HCT116 (cell line): Measurements from ENCODE around the gene THOC6. TPM values are rescaled to one million over a fixed set of nuclear protein-coding genes. Genes with fewer than 3 reads are reported as not detected.

Experiments used
- ATAC-seq: fragments of 200-7000 bp; cut with Tn5 transposase; 2 replicates; pipeline ENCODE4 v1.9.1; 2020; ENCODE audit warnings: mild to moderate bottlenecking, moderate library complexity
- BruUV-seq: library from RNA; stranded (reverse); fragments of 400-500 nt; replicated peaks from 2 replicates; lab custom pipeline; 2021; lab: Mats Ljungman, UMichigan
- CTCF ChIA-PET: fragments of 300-600 bp; sonication (Branson Sonifier 250); formaldehyde crosslinking; loops from one replicate; lab custom pipeline; 2021; ENCODE audit warnings: antibody characterized with exemption; lab: Charles Lee
- POLR2A ChIA-PET: fragments of 300-600, 350-600 bp; sonication (Branson Sonifier 250); formaldehyde crosslinking; loops from one replicate; lab custom pipeline; 2021; ENCODE audit warnings: antibody characterized with exemption; lab: Charles Lee
- RAD21 ChIA-PET, 2 experiments: fragments of 300-600 bp; sonication (Branson Sonifier 250); formaldehyde crosslinking; loops; one replicate each; lab custom pipeline; 2023; ENCODE audit warnings: low total read pairs in 2 of 2; ENCODE audit not compliant: uncharacterized antibody in 2 of 2, unreplicated experiment in 2 of 2, low non-redundant PET in 1 of 2; lab: Charles Lee
- DNase-seq: peaks from one replicate; pipeline ENCODE4 v3.0.0-alpha.2; 2010; ENCODE audit warnings: low read depth, low spot score
- H2AFZ ChIP-seq: fragments of 200-600 bp; shearing (Covaris generic), sonication (generic); 2 replicates; pipeline ENCODE4 v1.6.1; 2017; ENCODE audit warnings: low read depth, mixed run types, mixed read lengths, antibody characterized with exemption, low read length; ENCODE audit not compliant: poor library complexity, severe bottlenecking
- H3K27ac ChIP-seq: 2 replicates; pipeline ENCODE4 v1.5.1; 2012; ENCODE audit warnings: low read depth, low read length
- H3K27me3 ChIP-seq: fragments of 200-600 bp; sonication (generic); 2 replicates; pipeline ENCODE4 v1.6.1; 2016; ENCODE audit warnings: mixed run types, low read length, mixed read lengths; ENCODE audit not compliant: insufficient read depth
- H3K36me3 ChIP-seq, 2 experiments: fragments of 200-500 bp in 1 of 2; fragments of 200-600 bp in 1 of 2; sonication (Bioruptor generic) in 1 of 2; sonication (generic) in 1 of 2; 2 replicates each; pipeline versions ENCODE4 v1.5.1 to v1.6.1; 2014 to 2016; ENCODE audit warnings: low read length in 2 of 2, inconsistent platforms in 1 of 2, mixed read lengths in 1 of 2, mixed run types in 1 of 2; ENCODE audit not compliant: insufficient read depth in 2 of 2, control insufficient read depth in 1 of 2
- H3K4me1 ChIP-seq, 2 experiments: fragments of 200-600 bp in 1 of 2; sonication (generic) in 1 of 2; 2 replicates each; pipeline versions ENCODE4 v1.5.1 to v1.6.1; 2012 to 2017; ENCODE audit warnings: low read length in 2 of 2, inconsistent platforms in 1 of 2, mild to moderate bottlenecking in 1 of 2, mixed read lengths in 1 of 2, mixed run types in 1 of 2, moderate library complexity in 1 of 2; ENCODE audit not compliant: insufficient read depth in 2 of 2, control insufficient read depth in 1 of 2
- H3K4me2 ChIP-seq: fragments of 200-600 bp; sonication (generic); 2 replicates; pipeline ENCODE4 v1.6.1; 2017; ENCODE audit warnings: mixed run types, low read length, mixed read lengths
- H3K4me3 ChIP-seq, 2 experiments: fragments of 200-600 bp in 1 of 2; sonication (generic) in 1 of 2; replicated peaks in 1 of 2; 2 replicates each; pipeline ENCODE4 v1.5.1; 2011 to 2016; ENCODE audit warnings: low read length in 2 of 2, control low read depth in 1 of 2, low read depth in 1 of 2, mild to moderate bottlenecking in 1 of 2, mixed read lengths in 1 of 2, mixed run types in 1 of 2
- H3K79me2 ChIP-seq: fragments of 200-600 bp; sonication (generic); 2 replicates; pipeline ENCODE4 v1.6.1; 2017; ENCODE audit warnings: mild to moderate bottlenecking, mixed run types, low read length, moderate library complexity, mixed read lengths; ENCODE audit not compliant: insufficient read depth
- H3K9ac ChIP-seq: fragments of 200-600 bp; sonication (generic); 2 replicates; pipeline ENCODE4 v1.6.1; 2016; ENCODE audit warnings: low read length, mixed read lengths
- H3K9me2 ChIP-seq: fragments of 200-600 bp; sonication (generic), shearing (Covaris generic); 2 replicates; pipeline ENCODE4 v1.6.1; 2017; ENCODE audit warnings: mixed run types, mild to moderate bottlenecking, moderate library complexity; ENCODE audit not compliant: insufficient read depth
- H3K9me3 ChIP-seq, 2 experiments: fragments of 200-500 bp in 1 of 2; fragments of 200-600 bp in 1 of 2; sonication (Bioruptor generic) in 1 of 2; sonication (generic) in 1 of 2; 2 replicates each; pipeline ENCODE4 v1.6.1; 2014 to 2017; ENCODE audit warnings: low read length in 2 of 2, mixed read lengths in 2 of 2, inconsistent platforms in 1 of 2, low read depth in 1 of 2, mild to moderate bottlenecking in 1 of 2, mixed run types in 1 of 2, moderate library complexity in 1 of 2; ENCODE audit not compliant: control insufficient read depth in 1 of 2, insufficient read depth in 1 of 2
- H4K20me1 ChIP-seq: fragments of 200-600 bp; sonication (generic), shearing (Covaris generic); 2 replicates; pipeline ENCODE4 v1.6.1; 2017; ENCODE audit warnings: mixed run types, mild to moderate bottlenecking, moderate library complexity; ENCODE audit not compliant: insufficient read depth
- CEBPB ChIP-seq: IDR thresholded peaks from 2 replicates; pipeline ENCODE4 v1.6.1; 2012; ENCODE audit warnings: low read depth
- ELF1 ChIP-seq: IDR thresholded peaks from 2 replicates; pipeline ENCODE4 v1.6.1; 2012; ENCODE audit warnings: low read depth, borderline replicate concordance
- EZH2 ChIP-seq: fragments of 200-600 bp; sonication (generic); IDR thresholded peaks from 2 replicates; pipeline ENCODE4 v1.6.1; 2017; ENCODE audit warnings: antibody characterized with exemption, mixed run types
- EZH2phosphoT487 ChIP-seq: fragments of 200-600 bp; IDR thresholded peaks from 2 replicates; pipeline ENCODE4 v1.6.1; 2018; ENCODE audit warnings: antibody characterized with exemption, borderline replicate concordance
- FOSL1 ChIP-seq: IDR thresholded peaks from 2 replicates; pipeline ENCODE4 v1.6.1; 2012; ENCODE audit warnings: low read depth
- JUND ChIP-seq: IDR thresholded peaks from 2 replicates; pipeline ENCODE4 v1.6.1; 2012
- POLR2AphosphoS5 ChIP-seq: IDR thresholded peaks from 2 replicates; pipeline ENCODE4 v1.6.1; 2011; ENCODE audit warnings: mild to moderate bottlenecking, low read depth, low read length, moderate library complexity
- RAD21 ChIP-seq: IDR thresholded peaks from 2 replicates; pipeline ENCODE4 v1.6.1; 2012; ENCODE audit warnings: low read depth, mild to moderate bottlenecking
- SP1 ChIP-seq: IDR thresholded peaks from 2 replicates; pipeline ENCODE4 v1.6.1; 2012; ENCODE audit warnings: low read depth
- SRF ChIP-seq: IDR thresholded peaks from 2 replicates; pipeline ENCODE4 v1.6.1; 2012; ENCODE audit warnings: low read depth
- TCF7L2 ChIP-seq: IDR thresholded peaks from 2 replicates; pipeline ENCODE4 v1.7.0; 2011; ENCODE audit warnings: borderline replicate concordance, inconsistent platforms; ENCODE audit not compliant: insufficient read depth, insufficient read length; ENCODE audit errors: extremely low read depth
- YY1 ChIP-seq: IDR thresholded peaks from 2 replicates; pipeline ENCODE4 v1.6.1; 2011; ENCODE audit warnings: low read length, low read depth, moderate library complexity, mild to moderate bottlenecking; ENCODE audit not compliant: insufficient replicate concordance; ENCODE audit errors: extremely low read depth
- ZNF274 ChIP-seq: fragments of 200-500 bp; sonication (Bioruptor generic); IDR thresholded peaks from 2 replicates; pipeline ENCODE4 v1.6.1; 2014; ENCODE audit warnings: mild to moderate bottlenecking, low read depth, low read length, inconsistent platforms
- intact Hi-C: fragments of 100-400 bp; cut with micrococcal nuclease; formaldehyde crosslinking; loops from 2 replicates; pipeline ENCODE4 v1.10.0; 2022
- total RNA-seq: library from RNA; stranded (reverse); gene quantifications from one replicate; pipeline ENCODE4 v1.2.1, GENCODE V29; 2021; ENCODE audit not compliant: unreplicated experiment
- TF ChIP-seq, protein P1 (sequence below), 3 experiments: fragments of 200-600 bp in 1 of 3; sonication (generic) in 1 of 3; IDR thresholded peaks in 2 of 3; conservative IDR thresholded peaks in 1 of 3; 2 replicates each; pipeline ENCODE4 v1.5.1; 2012 to 2017; ENCODE audit warnings: low read depth in 2 of 3, low read length in 2 of 3, antibody characterized with exemption in 1 of 3, borderline replicate concordance in 1 of 3, control low read depth in 1 of 3, mild to moderate bottlenecking in 1 of 3, mixed read lengths in 1 of 3, mixed run types in 1 of 3, moderate library complexity in 1 of 3; ENCODE audit not compliant: insufficient read depth in 1 of 3

THOC6 gene
- total RNA-seq, 1 experiment from 2014 or later: 62.9 TPM

DNA sequence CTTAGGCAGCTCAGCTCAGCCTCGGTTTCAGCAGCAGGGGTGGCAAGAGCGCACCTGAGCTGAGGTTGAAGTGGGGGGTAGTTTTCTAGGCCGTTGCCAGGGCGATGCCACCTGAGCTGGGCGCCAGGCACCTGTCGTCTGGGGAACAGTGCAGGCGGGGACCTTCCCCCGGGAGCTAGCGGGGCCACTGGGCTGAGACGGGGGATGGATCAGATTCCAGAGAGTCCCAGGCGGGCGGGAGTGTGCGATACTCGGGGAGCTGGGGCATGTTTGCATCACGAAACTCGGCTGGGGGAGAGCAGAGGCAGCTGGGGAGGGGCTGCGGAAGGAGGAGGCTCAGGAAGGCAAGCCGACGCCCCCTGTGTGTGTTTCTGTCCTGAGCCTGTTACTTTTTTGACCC is 11.6 kb upstream of the THOC6 start:
- Histone ChIP-seq H3K27ac (no peak overlapping the region; the same call in 1 of the 2 replicates), H3K4me3 (no peak overlapping the region), H3K4me2 (peak overlapping the region; percentile 79), H3K4me1 (peaks cover 59 to 89% of the 10 kb centered on the region in 2 experiments), H3K9me3 (no peaks in the 10 kb centered on the region), H3K36me3 (no peaks in the 10 kb centered on the region), H3K27me3 (no peaks in the 10 kb centered on the region), H3K9me2 (no peaks in the 10 kb centered on the region), H3K9ac (no peak overlapping the region; the same call in 1 of the 2 replicates), H2AFZ (no peak overlapping the region), H3K79me2 (no peaks in the 10 kb centered on the region), H4K20me1 (no peaks in the 10 kb centered on the region)
- TF ChIP-seq SRF (no peak), CEBPB (no peak), JUND (no peak), ZNF274 (no peak), TCF7L2 (no peak), SP1 (no peak), RAD21 (no peak), ELF1 (no peak), EZH2 (no peak), POLR2AphosphoS5 (no peak), EZH2phosphoT487 (no peak), FOSL1 (no peak), YY1 (no peak)
- TF ChIP-seq, protein P1, sequence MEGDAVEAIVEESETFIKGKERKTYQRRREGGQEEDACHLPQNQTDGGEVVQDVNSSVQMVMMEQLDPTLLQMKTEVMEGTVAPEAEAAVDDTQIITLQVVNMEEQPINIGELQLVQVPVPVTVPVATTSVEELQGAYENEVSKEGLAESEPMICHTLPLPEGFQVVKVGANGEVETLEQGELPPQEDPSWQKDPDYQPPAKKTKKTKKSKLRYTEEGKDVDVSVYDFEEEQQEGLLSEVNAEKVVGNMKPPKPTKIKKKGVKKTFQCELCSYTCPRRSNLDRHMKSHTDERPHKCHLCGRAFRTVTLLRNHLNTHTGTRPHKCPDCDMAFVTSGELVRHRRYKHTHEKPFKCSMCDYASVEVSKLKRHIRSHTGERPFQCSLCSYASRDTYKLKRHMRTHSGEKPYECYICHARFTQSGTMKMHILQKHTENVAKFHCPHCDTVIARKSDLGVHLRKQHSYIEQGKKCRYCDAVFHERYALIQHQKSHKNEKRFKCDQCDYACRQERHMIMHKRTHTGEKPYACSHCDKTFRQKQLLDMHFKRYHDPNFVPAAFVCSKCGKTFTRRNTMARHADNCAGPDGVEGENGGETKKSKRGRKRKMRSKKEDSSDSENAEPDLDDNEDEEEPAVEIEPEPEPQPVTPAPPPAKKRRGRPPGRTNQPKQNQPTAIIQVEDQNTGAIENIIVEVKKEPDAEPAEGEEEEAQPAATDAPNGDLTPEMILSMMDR (IDR thresholded peaks at IDR 0.05 in 2 of 3, conservative IDR thresholded peaks at IDR 0.05 in 1 of 3; ENCODE audit: borderline replicate concordance in 1 of 3, insufficient read depth in 1 of 3, low read depth in 2 of 3, low read length in 2 of 3): no peak
- no peak for ATAC-seq
- DNase-seq: no peak
- RAD21 ChIA-PET: no interaction called here
- intact Hi-C loops: no loop called here
- POLR2A ChIA-PET: interaction anchor here (1.8 kb wide), 1 partner anchor 8 kb away, joined by 9 read pairs; the partner anchor contains the start of gene TNFRSF12A
- CTCF ChIA-PET: interaction anchor here (0.7 to 1.2 kb wide), 3 partner anchors 11 to 20 kb away, joined by 3 to 5 read pairs (median 4); no protein-coding TSS in a partner anchor
- no TSS peak for BruUV-seq
